ENCODE data around the gene SH3TC2. TPM values are rescaled to one million over a fixed set of nuclear protein-coding genes. Genes with fewer than 3 reads are reported as not detected.

The SH3TC2 gene
- total RNA-seq, 1 donor from 2014 or later, result 0.25 TPM

- H3K4me1 Mint-ChIP-seq (ENCODE audit: low read depth, unreplicated experiment), result peaks cover 4% of the 10 kb centered on the region
- no peak overlapping the region for H3K27ac Mint-ChIP-seq (ENCODE audit: unreplicated experiment)
Measured at GRCh38 chr5:148966938-148967337, 95.9 kb downstream of the SH3TC2 start.

GRCh38 chr5:148966348-148966747 is 96.5 kb downstream of the SH3TC2 start:
- TF ChIP-seq, protein P1, sequence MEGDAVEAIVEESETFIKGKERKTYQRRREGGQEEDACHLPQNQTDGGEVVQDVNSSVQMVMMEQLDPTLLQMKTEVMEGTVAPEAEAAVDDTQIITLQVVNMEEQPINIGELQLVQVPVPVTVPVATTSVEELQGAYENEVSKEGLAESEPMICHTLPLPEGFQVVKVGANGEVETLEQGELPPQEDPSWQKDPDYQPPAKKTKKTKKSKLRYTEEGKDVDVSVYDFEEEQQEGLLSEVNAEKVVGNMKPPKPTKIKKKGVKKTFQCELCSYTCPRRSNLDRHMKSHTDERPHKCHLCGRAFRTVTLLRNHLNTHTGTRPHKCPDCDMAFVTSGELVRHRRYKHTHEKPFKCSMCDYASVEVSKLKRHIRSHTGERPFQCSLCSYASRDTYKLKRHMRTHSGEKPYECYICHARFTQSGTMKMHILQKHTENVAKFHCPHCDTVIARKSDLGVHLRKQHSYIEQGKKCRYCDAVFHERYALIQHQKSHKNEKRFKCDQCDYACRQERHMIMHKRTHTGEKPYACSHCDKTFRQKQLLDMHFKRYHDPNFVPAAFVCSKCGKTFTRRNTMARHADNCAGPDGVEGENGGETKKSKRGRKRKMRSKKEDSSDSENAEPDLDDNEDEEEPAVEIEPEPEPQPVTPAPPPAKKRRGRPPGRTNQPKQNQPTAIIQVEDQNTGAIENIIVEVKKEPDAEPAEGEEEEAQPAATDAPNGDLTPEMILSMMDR (IDR thresholded peaks at IDR 0.05; ENCODE audit: partially characterized antibody, unreplicated experiment), result no peak
- Mint-ChIP-seq H3K4me3 (ENCODE audit: unreplicated experiment) (no peak overlapping the region), H3K9me3 (ENCODE audit: unreplicated experiment) (no peaks in the 10 kb centered on the region), H3K27me3 (ENCODE audit: unreplicated experiment) (no peaks in the 10 kb centered on the region), H3K36me3 (ENCODE audit: unreplicated experiment) (no peaks in the 10 kb centered on the region), H3K4me1 (ENCODE audit: low read depth, unreplicated experiment) (peaks cover 4% of the 10 kb centered on the region), H3K27ac (ENCODE audit: unreplicated experiment) (no peak overlapping the region)
- no peak for DNase-seq

More at GRCh38 chr5:148966938-148967337, 95.9 kb downstream of the SH3TC2 start:
- Mint-ChIP-seq H3K27me3 (ENCODE audit: unreplicated experiment) (no peaks in the 10 kb centered on the region), H3K9me3 (ENCODE audit: unreplicated experiment) (no peaks in the 10 kb centered on the region), H3K36me3 (ENCODE audit: unreplicated experiment) (no peaks in the 10 kb centered on the region), H3K4me3 (ENCODE audit: unreplicated experiment) (no peak overlapping the region)
- DNase-seq, result no peak
- TF ChIP-seq, protein P1 (IDR thresholded peaks at IDR 0.05; ENCODE audit: partially characterized antibody, unreplicated experiment), result no peak

DNA sequence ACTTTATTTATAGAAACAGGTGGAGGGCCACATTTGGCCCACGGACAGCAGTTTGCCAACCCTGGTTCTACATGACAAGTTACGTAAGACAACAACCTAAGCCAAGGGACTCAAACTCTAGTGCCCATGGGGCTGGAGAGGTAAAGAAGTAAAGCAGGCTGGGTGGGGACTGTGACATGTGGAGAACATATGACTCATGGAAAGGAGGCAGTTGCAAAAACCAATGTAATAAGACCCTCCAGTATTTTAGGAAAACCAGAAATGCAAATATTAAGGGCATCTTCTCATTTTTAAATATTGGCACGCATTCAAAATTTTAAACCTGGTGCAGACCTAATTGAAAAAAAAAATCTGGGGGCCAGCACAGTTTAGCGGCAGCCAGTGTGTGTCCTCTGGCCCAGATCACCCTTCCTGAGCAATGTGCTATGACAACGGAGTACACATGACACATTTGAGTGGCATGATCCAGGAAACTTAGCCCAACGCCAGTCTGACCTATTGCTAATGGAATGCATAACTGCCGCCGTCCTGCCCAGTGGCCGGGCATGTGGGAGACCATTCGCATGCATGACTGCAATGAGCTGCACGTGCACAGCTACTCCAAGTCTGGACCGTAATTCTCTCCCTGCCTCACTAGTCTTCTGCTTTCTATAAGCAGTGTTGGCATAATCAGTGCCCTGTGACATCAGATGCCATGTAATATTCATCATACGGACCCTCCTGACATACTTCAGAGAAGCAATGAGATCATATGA is 97.2 kb downstream of the SH3TC2 start:
- TF ChIP-seq, protein P1 (IDR thresholded peaks at IDR 0.05; ENCODE audit: partially characterized antibody, unreplicated experiment), result no peak
- H3K4me1 Mint-ChIP-seq (ENCODE audit: low read depth, unreplicated experiment), result peaks cover 4% of the 10 kb centered on the region

GRCh38 chr5:148963664-148964063 is 99.2 kb downstream of the SH3TC2 start:
- Mint-ChIP-seq H3K4me1 (ENCODE audit: low read depth, unreplicated experiment) (peaks cover 4% of the 10 kb centered on the region), H3K4me3 (ENCODE audit: unreplicated experiment) (no peak overlapping the region), H3K27me3 (ENCODE audit: unreplicated experiment) (no peaks in the 10 kb centered on the region), H3K27ac (ENCODE audit: unreplicated experiment) (no peak overlapping the region), H3K9me3 (ENCODE audit: unreplicated experiment) (no peaks in the 10 kb centered on the region), H3K36me3 (ENCODE audit: unreplicated experiment) (no peaks in the 10 kb centered on the region)
- TF ChIP-seq, protein P1 (IDR thresholded peaks at IDR 0.05; ENCODE audit: partially characterized antibody, unreplicated experiment), result no peak
- DNase-seq, result no peak

More for the DNA sequence above, 97.2 kb downstream of the SH3TC2 start:
- no peak for DNase-seq
- Mint-ChIP-seq H3K4me3 (ENCODE audit: unreplicated experiment) (no peak overlapping the region), H3K9me3 (ENCODE audit: unreplicated experiment) (no peaks in the 10 kb centered on the region), H3K27me3 (ENCODE audit: unreplicated experiment) (no peaks in the 10 kb centered on the region), H3K27ac (ENCODE audit: unreplicated experiment) (no peak overlapping the region), H3K36me3 (ENCODE audit: unreplicated experiment) (no peaks in the 10 kb centered on the region)

DNA sequence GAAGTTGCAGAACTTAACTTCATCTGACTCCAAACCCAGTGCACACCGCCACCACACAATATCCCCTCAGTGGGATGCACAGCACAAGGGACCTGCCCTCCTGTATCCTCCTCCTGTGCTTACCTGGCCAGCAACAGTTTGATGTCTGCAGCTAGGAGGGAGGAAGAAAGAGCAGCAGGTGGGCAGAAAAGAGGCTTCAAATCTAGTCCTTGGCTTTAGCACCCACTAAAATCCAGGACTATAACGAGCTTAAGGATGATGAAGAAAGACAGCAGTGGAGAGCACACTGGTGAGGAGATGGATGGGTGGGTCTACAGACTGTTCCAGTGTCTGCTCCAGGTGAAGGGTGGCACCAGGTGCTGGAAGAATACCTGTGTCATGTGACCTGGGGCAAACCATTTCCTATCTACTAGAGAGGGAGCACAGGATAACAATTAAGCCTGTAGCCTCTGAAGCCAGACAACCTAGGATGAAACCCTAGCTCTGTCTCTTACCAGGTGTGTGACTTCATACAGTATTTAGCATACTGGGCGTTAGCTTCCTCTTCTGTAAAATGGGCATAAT is 100.0 kb downstream of the SH3TC2 start:
- H3K4me1 Mint-ChIP-seq (ENCODE audit: low read depth, unreplicated experiment), result peaks cover 4% of the 10 kb centered on the region
- no peaks in the 10 kb centered on the region for H3K9me3 Mint-ChIP-seq (ENCODE audit: unreplicated experiment)
- H3K36me3 Mint-ChIP-seq (ENCODE audit: unreplicated experiment), result no peaks in the 10 kb centered on the region
- no peak overlapping the region for H3K27ac Mint-ChIP-seq (ENCODE audit: unreplicated experiment)
- H3K27me3 Mint-ChIP-seq (ENCODE audit: unreplicated experiment), result no peaks in the 10 kb centered on the region
- TF ChIP-seq, protein P1 (IDR thresholded peaks at IDR 0.05; ENCODE audit: partially characterized antibody, unreplicated experiment), result no peak
- no peak overlapping the region for H3K4me3 Mint-ChIP-seq (ENCODE audit: unreplicated experiment)
- DNase-seq, result no peak

Data from glutamatergic neuron (in vitro differentiated cells).